OCI-LY7 (cell line): ENCODE measurements around the gene PCNX2. TPM values are rescaled to one million over a fixed set of nuclear protein-coding genes. Genes with fewer than 3 reads are reported as not detected.

Source experiments
- BruUV-seq: library from RNA; stranded (reverse); fragments of 400-500 nt; replicated peaks from 2 replicates; lab custom pipeline; 2021; lab: Mats Ljungman, UMichigan
- CTCF ChIA-PET: fragments of 300-600 bp; sonication (Branson Sonifier 250); formaldehyde crosslinking; loops from one replicate; lab custom pipeline; 2022; ENCODE audit warnings: antibody characterized with exemption; ENCODE audit not compliant: unreplicated experiment; lab: Charles Lee
- POLR2A ChIA-PET: fragments of 300-600 bp; sonication (Branson Sonifier 250); formaldehyde crosslinking; loops from one replicate; lab custom pipeline; 2022; ENCODE audit warnings: antibody characterized with exemption; lab: Charles Lee
- DNase-seq: peaks from one replicate; pipeline ENCODE4 v3.0.0-alpha.2; 2015; ENCODE audit warnings: low spot score
- H2AFZ ChIP-seq: fragments of 200-600 bp; sonication (generic), shearing (Covaris generic); 2 replicates; pipeline ENCODE4 v1.6.1; 2014; ENCODE audit warnings: mild to moderate bottlenecking, antibody characterized with exemption, low read length, moderate library complexity
- H3K27ac ChIP-seq: fragments of 200-600 bp; sonication (generic); 2 replicates; pipeline ENCODE4 v1.5.1; 2014; ENCODE audit warnings: mixed run types, low read depth, mild to moderate bottlenecking, moderate library complexity, low read length, inconsistent platforms; ENCODE audit not compliant: poor library complexity, severe bottlenecking
- H3K36me3 ChIP-seq: fragments of 200-600 bp; sonication (generic); 2 replicates; pipeline ENCODE4 v1.6.1; 2014; ENCODE audit warnings: mild to moderate bottlenecking, antibody characterized with exemption, low read length, moderate library complexity, mixed read lengths; ENCODE audit not compliant: insufficient read depth
- H3K4me1 ChIP-seq: fragments of 200-600 bp; sonication (generic); 2 replicates; pipeline ENCODE4 v1.5.1; 2014; ENCODE audit warnings: mild to moderate bottlenecking, low read length; ENCODE audit not compliant: insufficient read depth, poor library complexity, severe bottlenecking
- H3K4me2 ChIP-seq: fragments of 200-600 bp; sonication (generic); 2 replicates; pipeline ENCODE4 v1.6.1; 2014; ENCODE audit warnings: mild to moderate bottlenecking, low read length
- H3K4me3 ChIP-seq: fragments of 200-600 bp; sonication (generic); 2 replicates; pipeline ENCODE4 v1.5.1; 2014; ENCODE audit warnings: mild to moderate bottlenecking, low read depth, low read length; ENCODE audit not compliant: poor library complexity, severe bottlenecking
- H3K79me2 ChIP-seq: fragments of 200-600 bp; sonication (generic); 2 replicates; pipeline ENCODE4 v1.6.1; 2016; ENCODE audit warnings: low read depth, mild to moderate bottlenecking, low read length, moderate library complexity, mixed read lengths; ENCODE audit not compliant: insufficient read depth
- H3K9me2 ChIP-seq: fragments of 200-600 bp; sonication (generic); 2 replicates; pipeline ENCODE4 v1.6.1; 2016; ENCODE audit warnings: mild to moderate bottlenecking, low read length, mixed read lengths; ENCODE audit not compliant: insufficient read depth
- H3K9me3 ChIP-seq: fragments of 200-600 bp; sonication (generic); 2 replicates; pipeline ENCODE4 v1.6.1; 2014; ENCODE audit warnings: mild to moderate bottlenecking, mixed run types, low read length, mixed read lengths
- H4K20me1 ChIP-seq: fragments of 200-600 bp; sonication (generic); 2 replicates; pipeline ENCODE4 v1.6.1; 2014; ENCODE audit warnings: mild to moderate bottlenecking, antibody characterized with exemption, low read length, moderate library complexity, mixed read lengths; ENCODE audit not compliant: insufficient read depth
- EZH2phosphoT487 ChIP-seq: fragments of 200-600 bp; sonication (generic); IDR thresholded peaks from 2 replicates; pipeline ENCODE4 v1.6.1; 2018; ENCODE audit warnings: low read depth, borderline replicate concordance, mild to moderate bottlenecking, mixed run types, antibody characterized with exemption, low read length, moderate library complexity, mixed read lengths
- intact Hi-C: fragments of 100-400 bp; cut with micrococcal nuclease; formaldehyde crosslinking; loops from one replicate; pipeline ENCODE4 v1.10.0; 2022; ENCODE audit not compliant: unreplicated experiment
- total RNA-seq, 2 experiments: library from RNA; depleted of rRNA in 1 of 2; stranded (reverse); fragments of >200 nt in 1 of 2; shearing (Covaris generic) in 1 of 2; gene quantifications; 2 replicates each; pipeline ENCODE4 v1.2.3, GENCODE V29; 2014 to 2022
- TF ChIP-seq, protein P1 (sequence below): fragments of 200-600 bp; sonication (generic); conservative IDR thresholded peaks from 2 replicates; pipeline ENCODE4 v1.5.1; 2014; ENCODE audit warnings: mild to moderate bottlenecking, antibody characterized with exemption, low read length, moderate library complexity, mixed read lengths

The PCNX2 gene
- total RNA-seq, 2 experiments from 2014 or later = 17.1 to 26.9 TPM

DNA sequence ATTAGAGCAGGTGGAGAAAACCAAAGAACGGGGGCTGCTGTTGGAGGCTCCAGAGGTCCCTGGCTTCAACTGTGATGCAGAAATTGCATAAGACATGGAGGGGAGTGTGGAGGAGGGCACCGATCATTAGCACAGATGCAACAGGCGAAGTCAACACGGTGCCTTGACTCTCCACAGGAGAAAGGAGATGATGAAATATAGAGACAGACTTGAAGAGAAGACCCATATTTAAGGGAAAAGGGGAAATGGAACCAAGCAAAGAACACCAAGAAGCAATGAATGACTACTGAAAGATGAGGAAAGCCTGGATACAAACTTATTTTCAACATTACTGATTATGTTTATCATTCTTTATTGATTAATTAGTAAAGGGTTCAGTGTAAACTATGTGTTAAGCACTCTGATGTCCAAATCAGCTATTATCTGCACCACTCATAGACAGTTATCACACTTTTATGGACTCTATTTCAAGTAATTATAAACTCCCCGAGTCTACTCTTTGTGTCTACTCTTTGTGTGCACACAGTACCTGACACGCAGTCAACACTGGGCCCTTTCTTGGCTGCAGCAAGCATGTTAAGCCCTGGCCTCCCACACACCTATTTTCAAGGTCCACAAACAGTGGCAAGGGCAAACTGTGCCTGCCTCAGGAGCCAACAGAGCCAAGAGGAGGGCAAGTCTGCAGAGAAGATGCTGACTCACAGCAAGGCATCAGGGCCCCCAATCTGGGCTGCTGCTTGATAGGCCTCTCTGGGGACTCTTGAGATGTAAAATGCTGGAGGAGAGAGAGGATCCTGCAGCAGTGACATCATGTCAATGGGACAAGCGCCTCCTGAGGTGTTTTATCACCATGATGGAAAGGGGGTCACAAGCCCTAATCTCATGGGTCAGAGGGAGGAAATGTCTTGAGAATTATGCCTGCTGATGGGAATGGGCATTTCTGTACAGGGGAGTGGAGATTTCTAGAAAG is 17.6 kb downstream of the PCNX2 start:
- H4K20me1 ChIP-seq = no peaks in the 10 kb centered on the region
- H3K9me2 ChIP-seq = no peaks in the 10 kb centered on the region
- H3K27ac ChIP-seq = no peak overlapping the region
- H3K9me3 ChIP-seq = no peaks in the 10 kb centered on the region
- intact Hi-C loops = no loop called here
- ChIA-PET POLR2A (no interaction called here), CTCF (no interaction called here)
- H3K4me2 ChIP-seq = no peak overlapping the region
- no TSS peak for BruUV-seq
- no peak overlapping the region for H3K4me3 ChIP-seq
- H2AFZ ChIP-seq = no peak overlapping the region
- peaks cover 14% of the 10 kb centered on the region; the same call in 1 of the 2 replicates for H3K79me2 ChIP-seq
- DNase-seq = no peak
- H3K4me1 ChIP-seq = peaks cover 13% of the 10 kb centered on the region
- TF ChIP-seq EZH2phosphoT487 = no peak
- TF ChIP-seq, protein P1, sequence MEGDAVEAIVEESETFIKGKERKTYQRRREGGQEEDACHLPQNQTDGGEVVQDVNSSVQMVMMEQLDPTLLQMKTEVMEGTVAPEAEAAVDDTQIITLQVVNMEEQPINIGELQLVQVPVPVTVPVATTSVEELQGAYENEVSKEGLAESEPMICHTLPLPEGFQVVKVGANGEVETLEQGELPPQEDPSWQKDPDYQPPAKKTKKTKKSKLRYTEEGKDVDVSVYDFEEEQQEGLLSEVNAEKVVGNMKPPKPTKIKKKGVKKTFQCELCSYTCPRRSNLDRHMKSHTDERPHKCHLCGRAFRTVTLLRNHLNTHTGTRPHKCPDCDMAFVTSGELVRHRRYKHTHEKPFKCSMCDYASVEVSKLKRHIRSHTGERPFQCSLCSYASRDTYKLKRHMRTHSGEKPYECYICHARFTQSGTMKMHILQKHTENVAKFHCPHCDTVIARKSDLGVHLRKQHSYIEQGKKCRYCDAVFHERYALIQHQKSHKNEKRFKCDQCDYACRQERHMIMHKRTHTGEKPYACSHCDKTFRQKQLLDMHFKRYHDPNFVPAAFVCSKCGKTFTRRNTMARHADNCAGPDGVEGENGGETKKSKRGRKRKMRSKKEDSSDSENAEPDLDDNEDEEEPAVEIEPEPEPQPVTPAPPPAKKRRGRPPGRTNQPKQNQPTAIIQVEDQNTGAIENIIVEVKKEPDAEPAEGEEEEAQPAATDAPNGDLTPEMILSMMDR = no peak
- no peaks in the 10 kb centered on the region for H3K36me3 ChIP-seq

DNA sequence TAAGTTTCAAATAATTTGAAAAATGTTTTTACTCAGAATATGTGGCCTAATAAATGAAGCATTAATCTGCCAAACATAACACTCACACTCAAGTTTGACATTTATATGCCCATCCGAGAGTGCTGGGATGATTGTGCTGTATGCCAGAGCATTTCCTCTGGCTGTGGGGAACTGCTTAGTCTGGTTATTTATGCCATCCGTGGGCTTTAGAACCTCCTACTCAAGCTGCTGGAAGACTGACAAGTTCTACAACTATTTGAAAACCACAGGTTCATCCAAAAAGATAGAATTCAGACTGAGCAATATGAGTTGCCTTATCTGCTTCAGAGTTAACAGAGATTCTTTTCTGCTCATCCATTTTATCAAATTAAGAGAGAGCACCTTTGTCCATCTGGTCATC is 25.9 kb downstream of the PCNX2 start:
- H3K4me1 ChIP-seq = no peaks in the 10 kb centered on the region
- BruUV-seq = no TSS peak
- H3K4me3 ChIP-seq = no peak overlapping the region
- H3K27ac ChIP-seq = no peak overlapping the region
- H3K79me2 ChIP-seq = no peaks in the 10 kb centered on the region
- TF ChIP-seq EZH2phosphoT487 = no peak
- TF ChIP-seq, protein P1 = no peak
- no peak overlapping the region for H2AFZ ChIP-seq
- ChIA-PET CTCF (no interaction called here), POLR2A (no interaction called here)
- no peaks in the 10 kb centered on the region for H4K20me1 ChIP-seq
- peaks cover 8% of the 10 kb centered on the region for H3K36me3 ChIP-seq
- DNase-seq = no peak
- no peak overlapping the region for H3K4me2 ChIP-seq
- 0 out of 2 replicates have a peak, but pooled peaks cover 3% of the 10 kb centered on the region for H3K9me2 ChIP-seq
- H3K9me3 ChIP-seq = no peaks in the 10 kb centered on the region
- intact Hi-C loops = no loop called here
